ENCODE data around the gene LCE2B.

DNA sequence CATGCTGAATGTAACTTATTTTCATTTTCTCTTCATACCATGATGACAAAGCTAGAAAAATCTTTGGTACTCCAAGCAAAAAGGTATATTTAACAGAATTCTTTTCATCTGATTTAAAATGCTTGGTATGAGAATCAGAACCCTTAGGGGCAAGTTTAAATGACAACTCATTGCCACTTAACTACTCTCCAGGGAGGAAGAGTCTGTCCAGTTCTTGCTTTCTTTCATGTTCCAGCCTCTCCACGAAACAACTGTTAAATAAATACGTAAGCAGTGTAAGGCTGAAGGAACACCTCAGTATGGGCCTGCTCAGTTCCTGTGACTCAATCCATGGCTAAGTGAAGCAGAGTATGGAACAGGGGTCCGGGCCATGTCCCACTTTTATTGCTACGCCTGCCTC, 13.8 kb downstream of the LCE2B start:
- no peak for TF ChIP-seq POLR2A (IDR thresholded peaks at IDR 0.05; ENCODE audit: low read depth, low read length)
- TF ChIP-seq TAF1 (IDR thresholded peaks at IDR 0.05; ENCODE audit: borderline replicate concordance, low read depth, low read length): no peak

All from GM12892 (cell line).